GM23338 (cell line): ENCODE results near the gene ARHGEF10L. TPM values are rescaled to one million over a fixed set of nuclear protein-coding genes. Genes with fewer than 3 reads are reported as not detected.

Experiments used
- ATAC-seq: fragments of 200-7000 bp; cut with Tn5 transposase; 3 replicates; pipeline ENCODE4 v1.9.1; 2020
- DNase-seq: peaks from one replicate; pipeline ENCODE4 v3.0.0-alpha.2; 2015; ENCODE audit warnings: low spot score
- H2AFZ ChIP-seq: fragments of 200-600 bp; sonication (generic); 2 replicates; pipeline ENCODE4 v1.8.0; 2016; ENCODE audit warnings: antibody characterized with exemption, mild to moderate bottlenecking, moderate library complexity
- H3F3A ChIP-seq: fragments of 200-600 bp; sonication (generic); replicated peaks from 2 replicates; pipeline ENCODE4 v1.8.0; 2017; ENCODE audit warnings: antibody characterized with exemption, mixed run types, low read depth
- H3K27ac ChIP-seq: fragments of 200-600 bp; sonication (generic); 2 replicates; pipeline ENCODE4 v1.6.1; 2016; ENCODE audit warnings: low read depth
- H3K27me3 ChIP-seq: fragments of 200-600 bp; sonication (generic); 2 replicates; pipeline ENCODE4 v1.8.0; 2016; ENCODE audit warnings: mild to moderate bottlenecking, mixed run types, moderate library complexity; ENCODE audit not compliant: insufficient read depth
- H3K36me3 ChIP-seq: fragments of 200-600 bp; sonication (generic); 2 replicates; pipeline ENCODE4 v1.8.0; 2016; ENCODE audit warnings: mild to moderate bottlenecking; ENCODE audit not compliant: insufficient read depth
- H3K4me1 ChIP-seq: fragments of 200-600 bp; sonication (generic); 2 replicates; pipeline ENCODE4 v1.8.0; 2016; ENCODE audit warnings: mild to moderate bottlenecking, moderate library complexity; ENCODE audit not compliant: insufficient read depth
- H3K4me2 ChIP-seq: fragments of 200-600 bp; sonication (generic); 2 replicates; pipeline ENCODE4 v1.7.1; 2017; ENCODE audit warnings: mixed run types
- H3K4me3 ChIP-seq: fragments of 200-600 bp; sonication (generic); 2 replicates; pipeline ENCODE4 v1.6.1; 2016; ENCODE audit warnings: mixed run types
- H3K79me2 ChIP-seq: fragments of 200-600 bp; sonication (generic); replicated peaks from 2 replicates; pipeline ENCODE4 v1.8.0; 2017; ENCODE audit warnings: mild to moderate bottlenecking; ENCODE audit not compliant: insufficient read depth
- H3K9me2 ChIP-seq: fragments of 200-600 bp; sonication (generic); 2 replicates; pipeline ENCODE4 v1.8.0; 2017; ENCODE audit not compliant: insufficient read depth
- H4K20me1 ChIP-seq: fragments of 200-600 bp; sonication (generic); replicated peaks from 2 replicates; pipeline ENCODE4 v1.8.0; 2017; ENCODE audit warnings: mild to moderate bottlenecking; ENCODE audit not compliant: insufficient read depth
- H3K27ac Mint-ChIP-seq: 2 replicates; pipeline ENCODE4 v1.8.0; 2020; ENCODE audit warnings: inconsistent platforms, mild to moderate bottlenecking, moderate library complexity, mixed read lengths
- H3K27me3 Mint-ChIP-seq: 3 replicates; pipeline ENCODE4 v1.8.0; 2022; ENCODE audit warnings: low read depth, mild to moderate bottlenecking, moderate library complexity, mixed read lengths, inconsistent platforms; ENCODE audit not compliant: insufficient read depth, poor library complexity
- H3K36me3 Mint-ChIP-seq: 3 replicates; pipeline ENCODE4 v1.8.0; 2021; ENCODE audit warnings: low read depth, mild to moderate bottlenecking, inconsistent platforms, moderate library complexity, mixed read lengths
- H3K4me1 Mint-ChIP-seq: 3 replicates; pipeline ENCODE4 v1.8.0; 2020; ENCODE audit warnings: mild to moderate bottlenecking, inconsistent platforms, mixed read lengths
- H3K4me3 Mint-ChIP-seq: 3 replicates; pipeline ENCODE4 v1.8.0; 2021; ENCODE audit warnings: moderate library complexity, mild to moderate bottlenecking, inconsistent platforms, mixed read lengths
- H3K9me3 Mint-ChIP-seq: 3 replicates; pipeline ENCODE4 v1.8.0; 2020; ENCODE audit warnings: moderate library complexity, mild to moderate bottlenecking, inconsistent platforms, mixed read lengths
- CTCF ChIP-seq, 2 experiments: fragments of 200-600 bp in 1 of 2; sonication (generic) in 1 of 2; conservative IDR thresholded peaks; 2 replicates each; pipeline versions ENCODE4 v1.5.1 to v1.6.1; 2016 to 2017; ENCODE audit warnings: antibody characterized with exemption in 2 of 2, low read depth in 2 of 2, mild to moderate bottlenecking in 2 of 2, moderate library complexity in 1 of 2
- ETS1 ChIP-seq: IDR thresholded peaks from 2 replicates; pipeline ENCODE4 v1.6.1; 2016; ENCODE audit warnings: antibody characterized with exemption
- EZH2 ChIP-seq: fragments of 200-600 bp; sonication (generic); IDR thresholded peaks from one replicate; pipeline ENCODE4 v1.8.0; 2017; ENCODE audit warnings: antibody characterized with exemption, mild to moderate bottlenecking, low read depth; ENCODE audit not compliant: unreplicated experiment
- JUNB ChIP-seq: IDR thresholded peaks from one replicate; pipeline ENCODE4 v1.6.1; 2016; ENCODE audit warnings: antibody characterized with exemption; ENCODE audit not compliant: unreplicated experiment
- NANOG ChIP-seq: IDR thresholded peaks from 2 replicates; pipeline ENCODE4 v1.6.1; 2016; ENCODE audit warnings: antibody characterized with exemption, borderline replicate concordance
- REST ChIP-seq: IDR thresholded peaks from one replicate; pipeline ENCODE4 v1.6.1; 2018; ENCODE audit warnings: antibody characterized with exemption; ENCODE audit not compliant: unreplicated experiment
- STAT1 ChIP-seq: IDR thresholded peaks from one replicate; pipeline ENCODE4 v1.6.1; 2016; ENCODE audit warnings: antibody characterized with exemption; ENCODE audit not compliant: unreplicated experiment
- ZNF462 ChIP-seq: fragments of 250-450 bp; sonication (Bioruptor Pico); IDR thresholded peaks from 2 replicates; pipeline ENCODE4 v1.5.0; 2020; ENCODE audit warnings: mild to moderate bottlenecking, moderate library complexity
- polyA plus RNA-seq: library from polyadenylated mRNA; unstranded; fragments of >200 nt; fragmentation: Nextera tagmentation; extraction: Ambion mirVana; gene quantifications from 2 replicates; pipeline ENCODE4 v1.2.1, GENCODE V29; 2016
- total RNA-seq: library from RNA; depleted of rRNA; stranded (reverse); fragments of >200 nt; shearing (Covaris generic); gene quantifications from 2 replicates; pipeline ENCODE4 v1.2.3, GENCODE V29; 2014

The ARHGEF10L gene
- total and polyA plus RNA-seq, 2 experiments from 2014 or later = 12.1 to 46.8 TPM

GRCh38 chr1:17595602-17595925, 56.1 kb downstream of the ARHGEF10L start (continued):
- TF ChIP-seq ETS1 (no peak), CTCF (conservative IDR thresholded peaks at IDR 0.05; ENCODE audit: low read depth in 2 of 2) (no peak), REST (no peak), NANOG (no peak), EZH2 (no peak), JUNB (no peak)

GRCh38 chr1:17596186-17596585, 56.7 kb downstream of the ARHGEF10L start:
- H3K4me2 ChIP-seq = no peak overlapping the region
- no peaks in the 10 kb centered on the region for H3K9me3 Mint-ChIP-seq
- no peak overlapping the region for H3K4me3 ChIP-seq
- no peak overlapping the region; the same call in 2 of the 3 replicates for H3K4me3 Mint-ChIP-seq
- H2AFZ ChIP-seq = no peak overlapping the region
- ATAC-seq (peak; percentile 19; the same call in 1 of the 3 replicates), DNase-seq (no peak)
- peak overlapping the region; percentile 39 for H3K27ac Mint-ChIP-seq
- no peaks in the 10 kb centered on the region for H3F3A ChIP-seq
- peaks cover 3% of the 10 kb centered on the region; the same call in 1 of the 2 replicates for H3K36me3 ChIP-seq
- H3K36me3 Mint-ChIP-seq = peaks cover 10% of the 10 kb centered on the region
- peaks cover 12% of the 10 kb centered on the region for H3K27me3 Mint-ChIP-seq
- H3K79me2 ChIP-seq = no peaks in the 10 kb centered on the region
- no peaks in the 10 kb centered on the region; the same call in 1 of the 2 replicates for H4K20me1 ChIP-seq
- H3K4me1 ChIP-seq = no peaks in the 10 kb centered on the region
- H3K27ac ChIP-seq = peak overlapping the region; percentile 63; the same call in 1 of the 2 replicates
- no peaks in the 10 kb centered on the region for H3K9me2 ChIP-seq
- no peaks in the 10 kb centered on the region for H3K27me3 ChIP-seq
- H3K4me1 Mint-ChIP-seq = peaks cover 20% of the 10 kb centered on the region
- TF ChIP-seq ETS1 (no peak), ZNF462 (CRISPR knock-in tag) (no peak), STAT1 (no peak)
